C4-2B (cell line): ENCODE results near the gene ANKRD6.

Experiments
- CTCF ChIP-seq: fragments of 450-650 bp; conservative IDR thresholded peaks from 2 replicates; pipeline ENCODE4 v1.5.1; 2017; ENCODE audit warnings: mild to moderate bottlenecking
- ZFX ChIP-seq: fragments of 450-650 bp; IDR thresholded peaks from 2 replicates; pipeline ENCODE4 v1.6.1; 2017

DNA sequence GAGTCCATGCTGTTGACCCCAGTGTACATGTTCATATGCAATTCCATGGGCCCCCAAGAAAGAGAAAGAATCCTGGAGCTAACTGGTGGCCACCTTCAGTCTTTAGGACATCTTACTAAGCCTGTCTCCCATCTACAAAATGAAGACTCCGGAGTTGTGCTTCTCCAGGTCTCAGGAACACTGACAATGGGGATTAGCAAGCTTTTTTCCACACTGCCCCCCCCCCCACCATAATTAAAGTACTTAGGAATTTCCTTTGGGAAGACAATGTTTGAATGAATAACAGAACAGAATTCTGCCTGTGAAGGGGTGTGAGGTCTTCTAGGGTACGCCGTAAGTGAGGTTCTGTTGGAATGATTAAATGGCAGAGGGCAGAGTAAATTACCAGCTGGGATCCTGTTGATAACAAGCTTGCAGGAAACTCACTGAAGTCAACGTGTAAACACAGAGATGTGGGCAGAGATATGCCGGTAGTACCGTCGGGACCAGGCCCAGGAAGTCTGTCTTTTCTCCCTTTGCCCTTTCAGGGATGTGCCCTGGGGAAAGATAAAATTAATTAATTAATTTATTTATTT, 63.1 kb downstream of the ANKRD6 start:
- TF ChIP-seq CTCF, result no peak
- TF ChIP-seq ZFX, result no peak
